ENCODE measurements around the gene JAKMIP3. TPM values are rescaled to one million over a fixed set of nuclear protein-coding genes. Genes with fewer than 3 reads are reported as not detected.
A peak's percentile ranks its signal among the peaks of the same experiment; 100 is the strongest.

JAKMIP3 gene
- total and polyA plus RNA-seq, 9 of the 15 experiments (the other 6 are each of a cell fraction or from before 2014, with no cell fraction given), result 0.04 TPM; not detected in 8

GRCh38 chr10:132064082-132064755 is 1.5 kb upstream of the JAKMIP3 start (continued):
- TF ChIP-seq MGA (IDR thresholded peaks at IDR 0.05) (peak; percentile 58; the same call in 1 of the 2 replicates), ELF4 (CRISPR knock-in tag; IDR thresholded peaks at IDR 0.05) (no peak), CEBPB (tag; IDR thresholded peaks at IDR 0.05) (peak; percentile 79), ATF1 (CRISPR knock-in tag; IDR thresholded peaks at IDR 0.05) (no peak), ATF1 (tag; IDR thresholded peaks at IDR 0.05) (0 out of 2 replicates have a peak, but pooled peaks have one; percentile 12), EWSR1 (IDR thresholded peaks at IDR 0.05; ENCODE audit: borderline replicate concordance, low read depth, partially characterized antibody) (no peak), PHB2 (IDR thresholded peaks at IDR 0.05; ENCODE audit: low read depth) (no peak), CEBPG (CRISPR knock-in tag; IDR thresholded peaks at IDR 0.05) (peak; percentile 82), CEBPG (tag; conservative IDR thresholded peaks at IDR 0.05 in 1 of 2, IDR thresholded peaks at IDR 0.05 in 1 of 2) (peak; percentile 59 to 92), CREBBP (IDR thresholded peaks at IDR 0.05; ENCODE audit: low read depth, low read length) (no peak), RBFOX2 (IDR thresholded peaks at IDR 0.05; ENCODE audit: low read depth, low read length) (peak; percentile 40), ZNF232 (CRISPR knock-in tag; IDR thresholded peaks at IDR 0.05) (no peak), HMGN3 (IDR thresholded peaks at IDR 0.05; ENCODE audit: borderline replicate concordance, extremely low read depth, insufficient read length, low read depth, low read length) (no peak)
- TF ChIP-seq, protein P1, sequence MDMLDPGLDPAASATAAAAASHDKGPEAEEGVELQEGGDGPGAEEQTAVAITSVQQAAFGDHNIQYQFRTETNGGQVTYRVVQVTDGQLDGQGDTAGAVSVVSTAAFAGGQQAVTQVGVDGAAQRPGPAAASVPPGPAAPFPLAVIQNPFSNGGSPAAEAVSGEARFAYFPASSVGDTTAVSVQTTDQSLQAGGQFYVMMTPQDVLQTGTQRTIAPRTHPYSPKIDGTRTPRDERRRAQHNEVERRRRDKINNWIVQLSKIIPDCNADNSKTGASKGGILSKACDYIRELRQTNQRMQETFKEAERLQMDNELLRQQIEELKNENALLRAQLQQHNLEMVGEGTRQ (CRISPR knock-in tag; IDR thresholded peaks at IDR 0.05), result peak; percentile 66
- TF ChIP-seq, protein P2, sequence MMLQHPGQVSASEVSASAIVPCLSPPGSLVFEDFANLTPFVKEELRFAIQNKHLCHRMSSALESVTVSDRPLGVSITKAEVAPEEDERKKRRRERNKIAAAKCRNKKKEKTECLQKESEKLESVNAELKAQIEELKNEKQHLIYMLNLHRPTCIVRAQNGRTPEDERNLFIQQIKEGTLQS (IDR thresholded peaks at IDR 0.05), result peak; percentile 91
- TF ChIP-seq, protein P2 (CRISPR knock-in tag; conservative IDR thresholded peaks at IDR 0.05), result no peak

Data from K562 (cell line).